ENCODE data around the gene RBM12. TPM values are rescaled to one million over a fixed set of nuclear protein-coding genes. Genes with fewer than 3 reads are reported as not detected.
A peak's percentile ranks its signal among the peaks of the same experiment; 100 is the strongest.

The RBM12 gene
- total RNA-seq, 1 donor from 2014 or later: 70.5 TPM

GRCh38 chr20:35662551-35662950 is 2.1 kb downstream of the RBM12 start:
- no peak for TF ChIP-seq CTCF (IDR thresholded peaks at IDR 0.05)

GRCh38 chr20:35661908-35662307 is 2.8 kb downstream of the RBM12 start:
- ATAC-seq: no peak
- Histone ChIP-seq H3K4me3 (peak overlapping the region; percentile 4), H3K4me1 (peaks cover 67% of the 10 kb centered on the region), H3K9me3 (no peaks in the 10 kb centered on the region), H3K27ac (no peak overlapping the region), H3K27me3 (ENCODE audit: low read depth) (no peaks in the 10 kb centered on the region), H3K36me3 (no peaks in the 10 kb centered on the region)
- intact Hi-C loops (cut with DNase I): no loop called here
- no peak for TF ChIP-seq CTCF (IDR thresholded peaks at IDR 0.05)
- no peak for DNase-seq

More at GRCh38 chr20:35662551-35662950, 2.1 kb downstream of the RBM12 start:
- Histone ChIP-seq H3K4me3 (peak overlapping the region; percentile 81), H3K27me3 (ENCODE audit: low read depth) (no peaks in the 10 kb centered on the region), H3K4me1 (peaks cover 60% of the 10 kb centered on the region), H3K27ac (no peak overlapping the region), H3K9me3 (no peaks in the 10 kb centered on the region), H3K36me3 (no peaks in the 10 kb centered on the region)
- no peak for DNase-seq
- no peak for ATAC-seq
- intact Hi-C loops (cut with DNase I): no loop called here

GRCh38 chr20:35661053-35661452 is 3.6 kb downstream of the RBM12 start:
- Histone ChIP-seq H3K4me1 (peaks cover 73% of the 10 kb centered on the region), H3K9me3 (no peaks in the 10 kb centered on the region), H3K36me3 (no peaks in the 10 kb centered on the region), H3K27ac (peak overlapping the region; percentile 10), H3K4me3 (peak overlapping the region; percentile 4), H3K27me3 (ENCODE audit: low read depth) (no peaks in the 10 kb centered on the region)
- ATAC-seq (no peak), DNase-seq (no peak)
- no peak for TF ChIP-seq CTCF (IDR thresholded peaks at IDR 0.05)
- intact Hi-C loops (cut with DNase I): no loop called here

GRCh38 chr20:35660122-35660937 is 4.4 kb downstream of the RBM12 start:
- Histone ChIP-seq H3K27ac (no peak overlapping the region), H3K4me1 (peaks cover 76% of the 10 kb centered on the region), H3K4me3 (no peak overlapping the region), H3K9me3 (no peaks in the 10 kb centered on the region), H3K27me3 (ENCODE audit: low read depth) (no peaks in the 10 kb centered on the region), H3K36me3 (peaks cover under 1% of the 10 kb centered on the region)
- TF ChIP-seq CTCF (IDR thresholded peaks at IDR 0.05): no peak
- DNase-seq: no peak
- intact Hi-C loops (cut with DNase I): no loop called here
- ATAC-seq: no peak

- Histone ChIP-seq H3K4me3 (no peak overlapping the region), H3K27me3 (ENCODE audit: low read depth) (no peaks in the 10 kb centered on the region), H3K9me3 (no peaks in the 10 kb centered on the region), H3K27ac (no peak overlapping the region), H3K4me1 (peaks cover 63% of the 10 kb centered on the region), H3K36me3 (peaks cover 31% of the 10 kb centered on the region)
- DNase-seq (no peak), ATAC-seq (peak; percentile 58 to 64)
- no peak for TF ChIP-seq CTCF (IDR thresholded peaks at IDR 0.05)
- intact Hi-C loops (cut with DNase I): no loop called here
Measured at GRCh38 chr20:35657271-35657670, 7.4 kb downstream of the RBM12 start.

Data from lower lobe of right lung (tissue), 2 donors.